Measurements from ENCODE around the gene GNG8.

Gene GNG8

GRCh38 chr19:46610413-46610775 lies 25.6 kb downstream of the GNG8 start:
- Histone ChIP-seq H3K4me1 (ENCODE audit: control insufficient read depth in 2 of 2, insufficient read depth in 2 of 2, low read length in 2 of 2) (peaks cover 0 to 7% of the 10 kb centered on the region in 2 donors), H3K27me3 (ENCODE audit: control insufficient read depth in 2 of 2, insufficient read depth in 2 of 2, low read length in 2 of 2) (no peaks in the 10 kb centered on the region), H3K27ac (ENCODE audit: low read depth in 2 of 2, low read length in 2 of 2) (no peak overlapping the region)

GRCh38 chr19:46609511-46610412 lies 26.2 kb downstream of the GNG8 start:
- Histone ChIP-seq H3K9me3 (ENCODE audit: control insufficient read depth in 2 of 2, low read length in 2 of 2) (no peaks in the 10 kb centered on the region), H3K27ac (ENCODE audit: low read depth in 2 of 2, low read length in 2 of 2) (no peak overlapping the region), H3K36me3 (ENCODE audit: control insufficient read depth in 2 of 2, insufficient read depth in 2 of 2, low read length in 2 of 2) (peaks cover 47 to 49% of the 10 kb centered on the region in 2 donors), H3K27me3 (ENCODE audit: control insufficient read depth in 2 of 2, insufficient read depth in 2 of 2, low read length in 2 of 2) (no peaks in the 10 kb centered on the region), H3K4me1 (ENCODE audit: control insufficient read depth in 2 of 2, insufficient read depth in 2 of 2, low read length in 2 of 2) (peaks cover 0 to 7% of the 10 kb centered on the region in 2 donors), H3K4me3 (ENCODE audit: low read length in 2 of 2) (no peak overlapping the region), H3K9ac (ENCODE audit: low read depth in 1 of 2, low read length in 2 of 2) (no peak overlapping the region)

More at GRCh38 chr19:46610413-46610775, 25.6 kb downstream of the GNG8 start:
- Histone ChIP-seq H3K36me3 (ENCODE audit: control insufficient read depth in 2 of 2, insufficient read depth in 2 of 2, low read length in 2 of 2) (peaks cover 47 to 48% of the 10 kb centered on the region in 2 donors), H3K9ac (ENCODE audit: low read depth in 1 of 2, low read length in 2 of 2) (no peak overlapping the region), H3K9me3 (ENCODE audit: control insufficient read depth in 2 of 2, low read length in 2 of 2) (no peaks in the 10 kb centered on the region), H3K4me3 (ENCODE audit: low read length in 2 of 2) (no peak overlapping the region)

GRCh38 chr19:46608581-46609345 lies 27.2 kb downstream of the GNG8 start:
- Histone ChIP-seq H3K27me3 (ENCODE audit: control insufficient read depth in 2 of 2, insufficient read depth in 2 of 2, low read length in 2 of 2) (no peaks in the 10 kb centered on the region), H3K4me1 (ENCODE audit: control insufficient read depth in 2 of 2, insufficient read depth in 2 of 2, low read length in 2 of 2) (peaks cover 6 to 12% of the 10 kb centered on the region in 2 donors), H3K4me3 (ENCODE audit: low read length in 2 of 2) (no peak overlapping the region), H3K27ac (ENCODE audit: low read depth in 2 of 2, low read length in 2 of 2) (no peak overlapping the region), H3K9me3 (ENCODE audit: control insufficient read depth in 2 of 2, low read length in 2 of 2) (no peaks in the 10 kb centered on the region), H3K9ac (ENCODE audit: low read depth in 1 of 2, low read length in 2 of 2) (no peak overlapping the region), H3K36me3 (ENCODE audit: control insufficient read depth in 2 of 2, insufficient read depth in 2 of 2, low read length in 2 of 2) (peaks cover 47 to 49% of the 10 kb centered on the region in 2 donors)

- no peaks in the 10 kb centered on the region for H3K27me3 ChIP-seq (ENCODE audit: control insufficient read depth in 2 of 2, insufficient read depth in 2 of 2, low read length in 2 of 2)
- H3K4me1 ChIP-seq (ENCODE audit: control insufficient read depth in 2 of 2, insufficient read depth in 2 of 2, low read length in 2 of 2): peaks cover 12 to 17% of the 10 kb centered on the region in 2 donors
- no peak overlapping the region for H3K4me3 ChIP-seq (ENCODE audit: low read length in 2 of 2)
- no peak overlapping the region for H3K27ac ChIP-seq (ENCODE audit: low read depth in 2 of 2, low read length in 2 of 2)
- H3K36me3 ChIP-seq (ENCODE audit: control insufficient read depth in 2 of 2, insufficient read depth in 2 of 2, low read length in 2 of 2): peaks cover 47 to 49% of the 10 kb centered on the region in 2 donors
- H3K9me3 ChIP-seq (ENCODE audit: control insufficient read depth in 2 of 2, low read length in 2 of 2): no peaks in the 10 kb centered on the region
- H3K9ac ChIP-seq (ENCODE audit: low read depth in 1 of 2, low read length in 2 of 2): no peak overlapping the region
Observed at GRCh38 chr19:46608178-46608577, 27.8 kb downstream of the GNG8 start.

GRCh38 chr19:46607448-46607841 lies 28.6 kb downstream of the GNG8 start:
- Histone ChIP-seq H3K4me1 (ENCODE audit: control insufficient read depth in 2 of 2, insufficient read depth in 2 of 2, low read length in 2 of 2) (peaks cover 19 to 24% of the 10 kb centered on the region in 2 donors), H3K9me3 (ENCODE audit: control insufficient read depth in 2 of 2, low read length in 2 of 2) (no peaks in the 10 kb centered on the region), H3K4me3 (ENCODE audit: low read length in 2 of 2) (no peak overlapping the region), H3K27ac (ENCODE audit: low read depth in 2 of 2, low read length in 2 of 2) (no peak overlapping the region), H3K27me3 (ENCODE audit: control insufficient read depth in 2 of 2, insufficient read depth in 2 of 2, low read length in 2 of 2) (no peaks in the 10 kb centered on the region), H3K9ac (ENCODE audit: low read depth in 1 of 2, low read length in 2 of 2) (no peak overlapping the region), H3K36me3 (ENCODE audit: control insufficient read depth in 2 of 2, insufficient read depth in 2 of 2, low read length in 2 of 2) (peaks cover 47 to 49% of the 10 kb centered on the region in 2 donors)

GRCh38 chr19:46606681-46607447 lies 29.1 kb downstream of the GNG8 start:
- H3K4me1 ChIP-seq (ENCODE audit: control insufficient read depth in 2 of 2, insufficient read depth in 2 of 2, low read length in 2 of 2): peaks cover 19 to 27% of the 10 kb centered on the region in 2 donors
- no peak overlapping the region for H3K4me3 ChIP-seq (ENCODE audit: low read length in 2 of 2)
- no peaks in the 10 kb centered on the region for H3K27me3 ChIP-seq (ENCODE audit: control insufficient read depth in 2 of 2, insufficient read depth in 2 of 2, low read length in 2 of 2)
- H3K9ac ChIP-seq (ENCODE audit: low read depth in 1 of 2, low read length in 2 of 2): no peak overlapping the region
- H3K9me3 ChIP-seq (ENCODE audit: control insufficient read depth in 2 of 2, low read length in 2 of 2): no peaks in the 10 kb centered on the region
- peaks cover 47 to 49% of the 10 kb centered on the region in 2 donors for H3K36me3 ChIP-seq (ENCODE audit: control insufficient read depth in 2 of 2, insufficient read depth in 2 of 2, low read length in 2 of 2)
- no peak overlapping the region for H3K27ac ChIP-seq (ENCODE audit: low read depth in 2 of 2, low read length in 2 of 2)

GRCh38 chr19:46606019-46606418 lies 30.0 kb downstream of the GNG8 start:
- peaks cover 47 to 49% of the 10 kb centered on the region in 2 donors for H3K36me3 ChIP-seq (ENCODE audit: control insufficient read depth in 2 of 2, insufficient read depth in 2 of 2, low read length in 2 of 2)
- no peak overlapping the region for H3K27ac ChIP-seq (ENCODE audit: low read depth in 2 of 2, low read length in 2 of 2)
- peaks cover 19 to 24% of the 10 kb centered on the region in 2 donors for H3K4me1 ChIP-seq (ENCODE audit: control insufficient read depth in 2 of 2, insufficient read depth in 2 of 2, low read length in 2 of 2)
- H3K4me3 ChIP-seq (ENCODE audit: low read length in 2 of 2): no peak overlapping the region
- no peaks in the 10 kb centered on the region for H3K9me3 ChIP-seq (ENCODE audit: control insufficient read depth in 2 of 2, low read length in 2 of 2)
- no peaks in the 10 kb centered on the region for H3K27me3 ChIP-seq (ENCODE audit: control insufficient read depth in 2 of 2, insufficient read depth in 2 of 2, low read length in 2 of 2)
- no peak overlapping the region for H3K9ac ChIP-seq (ENCODE audit: low read depth in 1 of 2, low read length in 2 of 2)

- Histone ChIP-seq H3K36me3 (ENCODE audit: control insufficient read depth in 2 of 2, insufficient read depth in 2 of 2, low read length in 2 of 2) (peaks cover 47 to 49% of the 10 kb centered on the region in 2 donors), H3K27ac (ENCODE audit: low read depth in 2 of 2, low read length in 2 of 2) (no peak overlapping the region), H3K9me3 (ENCODE audit: control insufficient read depth in 2 of 2, low read length in 2 of 2) (no peaks in the 10 kb centered on the region), H3K4me3 (ENCODE audit: low read length in 2 of 2) (no peak overlapping the region), H3K4me1 (ENCODE audit: control insufficient read depth in 2 of 2, insufficient read depth in 2 of 2, low read length in 2 of 2) (peaks cover 19 to 20% of the 10 kb centered on the region in 2 donors), H3K9ac (ENCODE audit: low read depth in 1 of 2, low read length in 2 of 2) (no peak overlapping the region), H3K27me3 (ENCODE audit: control insufficient read depth in 2 of 2, insufficient read depth in 2 of 2, low read length in 2 of 2) (no peaks in the 10 kb centered on the region)
Observed at GRCh38 chr19:46605356-46605821, 30.6 kb downstream of the GNG8 start.

- Histone ChIP-seq H3K9me3 (ENCODE audit: control insufficient read depth in 2 of 2, low read length in 2 of 2) (no peaks in the 10 kb centered on the region), H3K27ac (ENCODE audit: low read depth in 2 of 2, low read length in 2 of 2) (no peak overlapping the region), H3K4me3 (ENCODE audit: low read length in 2 of 2) (no peak overlapping the region), H3K9ac (ENCODE audit: low read depth in 1 of 2, low read length in 2 of 2) (no peak overlapping the region), H3K4me1 (ENCODE audit: control insufficient read depth in 2 of 2, insufficient read depth in 2 of 2, low read length in 2 of 2) (peaks cover 20 to 22% of the 10 kb centered on the region in 2 donors), H3K36me3 (ENCODE audit: control insufficient read depth in 2 of 2, insufficient read depth in 2 of 2, low read length in 2 of 2) (peaks cover 43 to 45% of the 10 kb centered on the region in 2 donors), H3K27me3 (ENCODE audit: control insufficient read depth in 2 of 2, insufficient read depth in 2 of 2, low read length in 2 of 2) (no peaks in the 10 kb centered on the region)
Observed at GRCh38 chr19:46604781-46605355, 31.1 kb downstream of the GNG8 start.
